Measurements from ENCODE around the gene PRRX1.

PRRX1 gene

GRCh38 chr1:170692866-170693575, 29.1 kb downstream of the PRRX1 start:
- DNase-seq: peak; percentile 81

DNA sequence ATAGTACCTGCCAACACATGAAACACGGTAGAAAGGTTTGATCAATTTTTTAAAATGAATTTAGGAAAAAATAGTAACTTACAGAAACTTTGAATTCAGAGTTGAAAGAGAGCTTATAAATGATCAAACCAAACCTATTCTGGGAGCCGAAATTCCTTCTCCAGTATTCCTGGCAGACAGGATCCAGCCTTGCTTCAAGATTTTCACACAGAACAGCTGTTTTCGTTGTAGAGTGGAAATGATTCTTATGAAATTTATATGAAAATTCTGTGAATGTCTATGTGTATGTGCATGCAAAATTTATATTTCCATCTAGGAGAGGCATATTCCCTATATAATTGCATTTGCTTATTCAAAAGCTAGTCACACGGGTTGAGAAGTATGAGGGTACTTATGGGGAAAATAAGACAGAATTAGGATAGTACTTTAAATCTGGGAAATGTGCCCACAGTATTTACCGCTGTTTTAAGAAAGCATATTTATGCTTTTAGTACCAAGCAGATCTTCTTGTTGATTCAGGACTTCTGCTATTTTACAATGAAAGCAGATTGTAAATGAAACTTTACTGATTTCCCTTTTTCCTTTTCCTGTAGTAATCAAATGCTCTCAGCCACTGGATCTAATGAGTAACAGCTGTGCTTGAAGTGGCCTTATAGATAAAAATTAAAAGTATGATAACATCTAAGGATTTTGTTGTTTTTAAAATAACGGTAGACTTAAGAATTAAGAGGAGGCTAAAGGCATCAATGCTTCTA, 30.4 kb downstream of the PRRX1 start:
- DNase-seq: no peak

DNA sequence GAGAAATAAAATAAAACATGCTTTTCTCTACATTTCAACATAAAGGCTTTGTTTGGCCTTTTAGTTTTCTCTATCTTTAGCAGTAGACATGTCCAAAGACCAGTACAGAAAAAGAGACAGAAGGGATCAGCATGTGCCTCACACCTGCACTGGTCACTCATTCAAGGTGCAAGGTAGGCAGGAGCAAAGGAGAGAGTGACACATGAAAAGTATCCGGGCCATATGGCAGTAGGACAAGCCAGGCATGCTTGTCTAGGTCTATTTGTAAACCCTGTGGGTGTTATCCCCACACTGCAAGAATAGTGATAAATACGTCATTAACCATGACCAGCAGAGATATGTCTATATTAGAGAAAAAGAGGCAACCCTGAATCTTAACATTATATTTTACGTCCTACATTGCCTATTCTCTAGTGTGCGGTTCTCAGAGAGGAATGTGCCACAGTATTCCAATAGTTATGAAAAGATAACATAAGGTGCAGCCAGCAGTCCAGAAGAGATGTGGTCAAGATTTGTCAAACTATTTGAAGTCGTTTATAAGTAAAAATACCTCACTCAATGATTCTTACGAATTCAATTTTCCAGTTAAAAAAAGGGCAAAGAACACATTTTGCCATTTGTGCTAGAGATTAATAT, 32.1 kb downstream of the PRRX1 start:
- DNase-seq: no peak

DNA sequence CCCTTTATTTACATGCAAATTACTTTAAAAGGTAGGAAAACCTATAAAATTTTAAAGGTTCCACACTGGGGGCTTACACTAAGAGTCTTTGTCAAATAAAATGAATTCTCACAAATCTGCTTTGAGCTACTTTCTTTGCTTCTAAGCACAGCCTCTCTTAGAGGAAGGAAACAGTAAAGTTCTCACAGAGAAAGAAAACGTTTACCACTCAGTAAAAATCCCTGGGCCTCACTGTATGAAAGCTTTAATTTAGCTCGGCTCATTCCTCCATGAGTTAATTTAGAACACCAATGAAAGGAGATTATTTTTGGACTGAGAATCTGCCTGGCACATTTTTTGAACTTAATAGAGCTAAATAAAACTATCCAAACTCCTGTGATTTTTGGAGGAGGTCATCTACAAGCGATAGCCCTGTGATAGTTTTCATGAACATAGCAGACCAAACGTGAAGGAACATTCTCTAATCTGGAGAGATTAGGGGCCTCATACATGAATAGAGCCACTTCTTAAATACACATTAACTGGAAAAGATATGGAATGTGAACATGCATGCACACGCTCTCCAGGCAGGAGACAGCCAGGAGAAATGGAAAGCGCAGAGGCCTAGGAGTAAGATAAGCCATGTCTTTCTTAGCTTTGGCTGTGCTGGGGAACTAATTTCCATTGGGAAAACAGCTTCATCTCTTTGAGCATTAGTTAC, 32.8 kb downstream of the PRRX1 start:
- no peak for DNase-seq

DNA sequence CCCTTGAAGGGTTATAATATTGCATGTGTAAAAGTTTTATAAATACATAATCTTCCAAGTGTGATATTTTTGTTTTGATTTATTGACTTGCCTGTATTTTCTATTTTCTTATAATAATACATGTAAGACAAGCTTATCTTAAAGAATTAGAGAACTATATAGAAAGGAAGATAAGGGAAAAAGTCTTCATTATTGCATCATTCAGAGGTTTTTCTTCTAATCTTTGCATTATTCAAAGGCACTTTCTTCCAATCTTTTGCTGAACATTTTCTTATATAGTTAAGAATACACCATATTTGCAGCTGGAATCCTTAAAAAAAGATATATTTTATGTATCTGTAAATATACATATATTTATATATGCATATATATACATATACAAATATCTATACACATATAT, 33.4 kb downstream of the PRRX1 start:
- DNase-seq: no peak

DNA sequence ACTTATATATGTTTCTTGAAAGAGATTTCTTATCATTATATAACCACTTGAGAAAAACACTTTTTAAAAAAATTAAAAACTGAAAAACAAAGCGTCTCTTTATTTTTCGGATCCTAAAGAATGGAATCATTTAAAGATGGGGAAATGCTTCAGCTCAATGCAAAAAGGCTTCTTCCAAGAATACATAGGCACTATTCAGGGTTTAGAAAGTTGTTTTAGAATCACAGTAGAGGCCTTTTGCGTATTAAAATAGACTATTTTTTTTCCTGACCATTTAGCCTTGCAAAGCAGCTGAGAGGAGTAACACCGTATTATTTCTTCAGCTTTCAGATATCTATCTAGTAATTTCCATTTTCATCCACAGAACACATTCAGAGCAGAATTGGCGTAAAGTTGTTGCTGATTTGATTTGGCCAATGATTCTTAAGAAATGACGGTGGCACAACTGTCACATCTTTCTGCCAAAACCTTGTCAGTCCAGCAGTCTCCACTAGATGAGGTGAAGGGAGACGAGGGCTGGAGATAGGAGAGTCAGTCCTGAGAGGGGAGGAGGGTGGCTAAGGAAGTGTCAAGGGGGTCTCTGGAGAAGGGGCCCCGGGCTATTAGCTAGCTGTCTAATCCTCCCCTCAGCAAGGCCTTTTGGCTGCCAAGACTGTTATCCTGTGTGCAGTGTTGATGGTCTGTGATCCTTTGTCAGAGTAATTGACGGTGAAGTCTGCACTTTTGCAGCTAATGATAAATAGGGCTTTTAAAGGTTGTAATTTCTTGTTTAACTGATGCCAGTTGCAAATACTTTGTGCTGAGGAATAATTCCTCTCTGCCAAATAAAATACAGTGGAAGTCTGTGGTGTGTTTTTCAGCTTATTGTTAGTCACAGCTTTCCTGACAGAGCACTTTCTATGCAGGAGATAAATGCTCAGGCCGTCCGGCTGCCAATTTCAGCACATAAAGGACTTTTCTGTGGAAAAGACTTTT, 34.7 kb downstream of the PRRX1 start:
- DNase-seq: no peak

GRCh38 chr1:170699696-170700095, 35.8 kb downstream of the PRRX1 start:
- DNase-seq: no peak

DNA sequence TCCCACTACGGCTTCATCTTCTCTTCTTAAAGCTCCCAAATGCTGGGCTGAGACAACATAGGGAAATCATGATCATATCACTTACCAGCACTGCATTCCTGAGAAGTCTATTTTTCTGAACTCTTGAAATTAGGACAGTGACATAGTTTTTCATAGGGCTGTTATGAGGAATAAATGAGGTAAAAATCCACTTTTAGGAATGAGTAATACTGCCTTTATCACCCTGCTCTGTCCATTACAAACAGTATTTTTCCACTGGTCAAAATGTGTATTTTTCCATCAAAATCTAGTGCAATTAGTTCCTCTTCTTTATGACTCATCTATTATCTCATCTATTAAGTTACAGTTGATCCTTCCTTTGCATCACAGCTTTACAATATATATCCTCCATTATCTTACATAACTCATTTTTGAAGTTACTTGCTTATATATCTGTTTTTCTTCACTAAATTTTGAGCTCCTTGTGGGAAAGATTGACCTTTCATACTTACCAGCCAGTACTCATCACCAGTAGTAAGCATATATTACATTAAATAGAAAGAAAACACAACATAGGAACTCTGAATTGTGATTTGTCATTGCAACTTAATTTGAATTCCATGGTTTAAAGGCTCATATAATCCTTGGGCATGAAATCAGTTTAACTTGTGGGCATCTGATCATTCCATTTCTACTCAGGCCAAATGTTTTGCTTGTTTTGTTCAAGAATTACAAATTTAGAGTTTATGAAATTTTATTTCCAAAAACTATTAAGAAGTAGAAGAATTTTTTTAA, 37.1 kb downstream of the PRRX1 start:
- DNase-seq: no peak

DNA sequence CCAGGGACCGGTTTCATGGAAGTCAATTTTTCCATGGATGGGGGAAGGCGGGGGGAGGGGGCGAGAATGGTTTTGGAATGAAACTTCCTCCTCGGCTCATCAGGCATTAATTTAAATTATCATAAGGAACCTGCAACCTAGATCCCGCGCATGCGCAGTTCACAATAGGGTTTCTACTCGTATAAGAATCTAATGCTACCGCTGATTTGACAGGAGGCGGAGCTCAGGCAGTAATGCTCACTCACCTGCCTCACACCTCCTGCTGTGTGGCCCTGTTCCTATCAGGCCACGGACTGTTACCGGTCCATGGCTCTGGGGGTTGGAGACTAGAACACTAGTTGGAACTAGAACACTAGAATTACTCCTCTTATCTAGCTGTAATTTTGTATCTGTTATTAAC, 38.0 kb downstream of the PRRX1 start:
- DNase-seq: no peak

DNA sequence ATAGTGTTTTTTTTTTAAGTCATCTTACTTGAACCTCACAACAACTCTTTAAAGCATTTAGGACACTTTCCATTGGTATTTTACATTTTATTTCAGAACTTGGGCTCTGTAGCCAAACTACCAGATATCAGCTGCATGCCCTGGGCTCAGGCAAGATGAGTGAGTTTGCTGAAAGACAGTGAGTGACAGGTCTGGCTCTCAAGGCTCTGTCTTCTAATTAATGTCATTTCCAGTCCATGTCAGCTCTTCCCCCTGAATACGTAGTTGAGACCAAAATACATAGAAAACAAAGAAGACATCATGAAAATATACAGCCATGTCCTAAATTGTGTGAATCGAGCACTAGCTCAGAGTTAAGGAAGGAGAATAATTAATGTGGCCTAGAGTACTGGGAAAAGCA, 39.7 kb downstream of the PRRX1 start:
- no peak for DNase-seq

DNA sequence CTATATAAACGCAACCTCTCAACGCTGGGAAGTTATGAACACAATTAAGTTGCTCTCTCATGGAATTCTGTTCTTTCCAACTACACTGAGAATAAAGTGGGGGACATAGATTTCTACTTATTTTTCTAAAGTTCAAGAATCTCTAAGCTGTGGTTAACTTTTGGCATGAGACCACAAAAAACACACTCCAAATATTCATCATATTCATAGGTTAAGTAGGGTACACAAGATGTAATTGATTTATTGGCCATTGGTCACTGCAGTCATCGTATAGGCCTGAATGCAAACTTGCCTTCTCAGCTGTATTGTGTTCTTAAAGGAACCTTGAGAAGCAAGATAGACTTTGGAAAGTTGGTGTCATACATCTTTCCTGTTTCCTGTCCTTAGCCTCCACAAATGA, 40.3 kb downstream of the PRRX1 start:
- DNase-seq: peak; percentile 25

GRCh38 chr1:170705981-170706380, 42.0 kb downstream of the PRRX1 start:
- DNase-seq: no peak

GRCh38 chr1:170707117-170707516, 43.2 kb downstream of the PRRX1 start:
- DNase-seq: no peak

GRCh38 chr1:170707959-170708655, 44.2 kb downstream of the PRRX1 start:
- peak; percentile 96 for DNase-seq

GRCh38 chr1:170711682-170712081, 47.8 kb downstream of the PRRX1 start:
- DNase-seq: peak; percentile 84

DNA sequence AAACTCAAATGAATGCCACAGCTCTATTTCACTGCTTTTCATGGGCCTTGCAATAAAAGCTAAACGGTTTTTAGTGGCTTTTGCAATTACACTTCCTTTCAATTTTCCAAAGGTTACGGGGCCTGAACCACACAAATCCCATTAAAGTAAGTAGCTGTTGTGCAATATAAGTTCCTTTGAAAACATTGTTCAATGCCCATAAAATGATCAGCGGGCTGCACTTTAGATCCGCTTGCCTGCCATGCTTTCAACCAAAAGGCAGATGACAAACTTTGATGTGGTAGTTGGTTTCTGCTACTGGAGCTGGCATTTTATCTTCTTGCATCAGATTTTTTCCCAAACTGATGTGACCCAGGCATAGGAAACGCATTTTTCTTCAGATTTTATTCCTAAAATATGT, 50.2 kb downstream of the PRRX1 start:
- DNase-seq: no peak

- DNase-seq: no peak
Observed at GRCh38 chr1:170714938-170715337, 51.0 kb downstream of the PRRX1 start.

DNA sequence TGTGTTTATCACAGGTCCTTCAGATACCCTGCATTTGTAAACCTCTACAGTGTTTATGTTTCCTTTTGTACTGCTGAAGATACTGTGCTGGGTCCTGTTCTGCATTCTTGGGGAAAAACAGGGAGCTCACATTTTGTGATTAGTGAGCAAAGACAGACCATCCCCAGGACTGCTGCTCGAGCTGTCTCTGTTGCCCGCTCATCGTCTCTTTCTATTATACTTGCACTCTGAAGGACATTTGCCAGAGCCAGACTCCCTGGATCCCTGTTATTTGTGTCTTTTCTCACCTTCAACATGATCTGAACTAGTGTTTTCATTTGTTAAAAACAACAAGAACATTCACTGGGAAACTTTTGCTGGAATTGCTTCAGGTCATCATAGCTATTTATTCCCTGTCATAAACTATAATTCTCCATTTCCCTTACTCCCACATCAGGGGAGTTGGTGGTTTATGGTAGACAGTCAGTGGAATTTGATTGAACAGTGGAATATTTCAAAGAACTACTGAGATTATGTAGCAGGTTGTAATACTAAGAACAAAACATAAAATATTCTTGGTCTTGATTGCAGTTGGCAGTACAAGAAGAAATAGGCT, 53.0 kb downstream of the PRRX1 start:
- DNase-seq: no peak

GRCh38 chr1:170720661-170721060, 56.7 kb downstream of the PRRX1 start:
- DNase-seq: no peak

DNA sequence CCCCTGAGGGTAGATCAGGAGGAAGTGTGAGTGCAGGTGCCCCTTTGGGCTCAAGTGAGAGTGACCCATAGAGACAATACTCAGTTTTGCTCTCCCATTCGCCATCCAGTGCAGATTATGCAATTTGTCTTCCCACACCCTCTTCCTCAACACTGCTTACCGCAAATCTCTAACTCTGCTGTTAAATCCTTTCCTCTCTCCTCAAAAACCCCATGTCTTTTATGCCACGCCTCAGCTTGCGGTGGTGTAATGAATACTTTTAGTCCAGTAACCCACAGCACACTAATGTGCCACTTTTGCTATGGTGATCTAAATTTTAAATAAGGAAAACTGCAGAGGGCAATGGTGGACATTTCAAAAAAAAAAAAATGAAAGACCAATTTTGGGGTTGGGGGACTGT, 57.7 kb downstream of the PRRX1 start:
- no peak for DNase-seq

Data from EL (cell line).